ENCODE data around the gene FER.

Gene FER

DNA sequence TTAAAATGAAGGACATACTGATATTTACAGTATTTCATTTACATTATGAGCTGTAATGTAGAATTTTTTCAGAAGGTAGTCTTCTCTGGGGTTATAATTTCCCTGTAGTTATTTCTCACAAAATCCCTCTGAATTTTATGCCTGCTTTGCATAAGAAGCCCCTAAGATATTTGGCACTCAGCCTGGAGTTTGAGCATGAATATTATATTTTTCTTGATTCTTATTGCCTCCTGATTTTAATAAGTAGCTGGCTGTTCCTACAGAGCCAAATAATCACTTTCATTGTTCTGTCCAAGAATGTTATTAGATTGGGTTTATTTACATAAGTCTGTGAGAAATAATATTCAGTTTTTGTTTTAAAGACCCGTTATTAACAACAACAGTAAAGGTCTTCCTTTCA is 195.0 kb downstream of the FER start:
- 89 to 92% methylated on average over 1 of the region's 1 CpG for WGBS, 2 experiments

DNA sequence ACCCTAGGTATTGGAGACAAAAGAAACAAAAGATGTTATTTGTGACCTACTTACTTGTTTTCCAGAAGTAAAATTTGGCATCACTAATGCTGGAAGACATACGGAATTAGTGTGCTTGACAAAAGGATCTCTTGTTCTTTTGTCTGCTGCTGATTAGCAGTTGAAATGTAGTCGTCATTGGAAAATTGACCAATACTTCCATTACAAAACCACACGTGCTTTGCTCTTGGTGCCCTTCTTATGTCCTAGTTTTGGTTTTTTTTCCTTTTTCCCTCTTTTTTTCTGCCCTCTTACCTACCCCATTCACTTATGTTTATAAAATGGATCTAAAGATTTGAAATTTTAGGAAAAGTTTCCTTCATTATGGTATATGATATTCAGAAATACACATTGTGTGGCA is 197.4 kb downstream of the FER start:
- 15 to 42% methylated on average over 3 of the region's 3 CpGs for WGBS, 2 experiments
- Histone ChIP-seq H3K27ac (ENCODE audit: insufficient read depth, low read depth, low read length, poor library complexity, severe bottlenecking) (no peak overlapping the region), H3K9me3 (ENCODE audit: control insufficient read depth, low read length) (no peaks in the 10 kb centered on the region), H3K4me1 (ENCODE audit: control insufficient read depth, insufficient read depth, low read length) (no peaks in the 10 kb centered on the region), H3K36me3 (ENCODE audit: control insufficient read depth, insufficient read depth, low read length) (no peaks in the 10 kb centered on the region), H3K27me3 (ENCODE audit: control insufficient read depth, insufficient read depth, low read length, poor library complexity, severe bottlenecking) (no peaks in the 10 kb centered on the region), H3K4me3 (ENCODE audit: insufficient read depth, low read depth, low read length) (no peak overlapping the region)

More for the DNA sequence above, 195.0 kb downstream of the FER start:
- Histone ChIP-seq H3K4me1 (ENCODE audit: control insufficient read depth, insufficient read depth, low read length) (no peaks in the 10 kb centered on the region), H3K9me3 (ENCODE audit: control insufficient read depth, low read length) (no peaks in the 10 kb centered on the region), H3K27me3 (ENCODE audit: control insufficient read depth, insufficient read depth, low read length, poor library complexity, severe bottlenecking) (no peaks in the 10 kb centered on the region), H3K4me3 (ENCODE audit: insufficient read depth, low read depth, low read length) (no peak overlapping the region), H3K27ac (ENCODE audit: insufficient read depth, low read depth, low read length, poor library complexity, severe bottlenecking) (no peak overlapping the region), H3K36me3 (ENCODE audit: control insufficient read depth, insufficient read depth, low read length) (no peaks in the 10 kb centered on the region)

GRCh38 chr5:108946008-108946407 is 198.3 kb downstream of the FER start:
- WGBS, 2 experiments, result 91 to 100% methylated on average over 1 of the region's 1 CpG
- Histone ChIP-seq H3K27ac (ENCODE audit: insufficient read depth, low read depth, low read length, poor library complexity, severe bottlenecking) (no peak overlapping the region), H3K9me3 (ENCODE audit: control insufficient read depth, low read length) (no peaks in the 10 kb centered on the region), H3K36me3 (ENCODE audit: control insufficient read depth, insufficient read depth, low read length) (no peaks in the 10 kb centered on the region), H3K4me3 (ENCODE audit: insufficient read depth, low read depth, low read length) (no peak overlapping the region), H3K27me3 (ENCODE audit: control insufficient read depth, insufficient read depth, low read length, poor library complexity, severe bottlenecking) (no peaks in the 10 kb centered on the region), H3K4me1 (ENCODE audit: control insufficient read depth, insufficient read depth, low read length) (no peaks in the 10 kb centered on the region)

- Histone ChIP-seq H3K9me3 (ENCODE audit: control insufficient read depth, low read length) (no peaks in the 10 kb centered on the region), H3K36me3 (ENCODE audit: control insufficient read depth, insufficient read depth, low read length) (no peaks in the 10 kb centered on the region), H3K4me3 (ENCODE audit: insufficient read depth, low read depth, low read length) (no peak overlapping the region), H3K4me1 (ENCODE audit: control insufficient read depth, insufficient read depth, low read length) (no peaks in the 10 kb centered on the region), H3K27me3 (ENCODE audit: control insufficient read depth, insufficient read depth, low read length, poor library complexity, severe bottlenecking) (no peaks in the 10 kb centered on the region), H3K27ac (ENCODE audit: insufficient read depth, low read depth, low read length, poor library complexity, severe bottlenecking) (no peak overlapping the region)
- 100% methylated on average over 1 of the region's 1 CpG for WGBS, 2 experiments
These were observed 199.5 kb downstream of the FER start for GRCh38 chr5:108947164-108947563.

GRCh38 chr5:108950276-108950675 is 202.6 kb downstream of the FER start:
- WGBS, 2 experiments, result no CpG with 5 or more reads among the region's 2 CpGs

GRCh38 chr5:108953940-108954339 is 206.2 kb downstream of the FER start:
- Histone ChIP-seq H3K9me3 (ENCODE audit: control insufficient read depth, low read length) (no peaks in the 10 kb centered on the region), H3K27me3 (ENCODE audit: control insufficient read depth, insufficient read depth, low read length, poor library complexity, severe bottlenecking) (no peaks in the 10 kb centered on the region), H3K27ac (ENCODE audit: insufficient read depth, low read depth, low read length, poor library complexity, severe bottlenecking) (no peak overlapping the region), H3K4me1 (ENCODE audit: control insufficient read depth, insufficient read depth, low read length) (no peaks in the 10 kb centered on the region), H3K4me3 (ENCODE audit: insufficient read depth, low read depth, low read length) (no peak overlapping the region), H3K36me3 (ENCODE audit: control insufficient read depth, insufficient read depth, low read length) (no peaks in the 10 kb centered on the region)

More at GRCh38 chr5:108950276-108950675, 202.6 kb downstream of the FER start:
- Histone ChIP-seq H3K4me3 (ENCODE audit: insufficient read depth, low read depth, low read length) (no peak overlapping the region), H3K27me3 (ENCODE audit: control insufficient read depth, insufficient read depth, low read length, poor library complexity, severe bottlenecking) (no peaks in the 10 kb centered on the region), H3K9me3 (ENCODE audit: control insufficient read depth, low read length) (no peaks in the 10 kb centered on the region), H3K4me1 (ENCODE audit: control insufficient read depth, insufficient read depth, low read length) (no peaks in the 10 kb centered on the region), H3K27ac (ENCODE audit: insufficient read depth, low read depth, low read length, poor library complexity, severe bottlenecking) (no peak overlapping the region), H3K36me3 (ENCODE audit: control insufficient read depth, insufficient read depth, low read length) (no peaks in the 10 kb centered on the region)

DNA sequence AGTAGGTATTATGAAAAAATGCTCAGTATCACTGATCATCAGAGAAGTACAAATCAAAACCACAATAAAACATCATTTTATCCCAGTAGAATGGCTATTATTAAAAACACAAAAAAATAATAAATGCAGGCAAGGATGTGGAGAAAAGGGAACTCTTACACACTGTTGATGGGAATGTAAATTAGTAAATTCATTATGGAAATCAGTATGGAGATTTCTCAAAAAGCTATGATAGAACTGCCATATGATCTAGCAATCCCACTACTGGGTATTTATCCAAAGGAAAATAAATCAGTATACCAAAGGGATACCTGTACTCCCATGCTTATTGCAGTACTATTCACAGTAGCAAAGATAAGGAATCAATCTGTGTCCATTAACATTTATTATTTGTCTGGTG is 209.6 kb downstream of the FER start:
- Histone ChIP-seq H3K27ac (ENCODE audit: insufficient read depth, low read depth, low read length, poor library complexity, severe bottlenecking) (no peak overlapping the region), H3K4me3 (ENCODE audit: insufficient read depth, low read depth, low read length) (no peak overlapping the region), H3K4me1 (ENCODE audit: control insufficient read depth, insufficient read depth, low read length) (no peaks in the 10 kb centered on the region)

GRCh38 chr5:108966910-108967309 is 219.2 kb downstream of the FER start:
- WGBS, 2 experiments, result 95% methylated on average over 6 of the region's 6 CpGs

More for the DNA sequence above, 209.6 kb downstream of the FER start:
- no peaks in the 10 kb centered on the region for H3K27me3 ChIP-seq (ENCODE audit: control insufficient read depth, insufficient read depth, low read length, poor library complexity, severe bottlenecking)
- H3K9me3 ChIP-seq (ENCODE audit: control insufficient read depth, low read length), result no peaks in the 10 kb centered on the region
- no peaks in the 10 kb centered on the region for H3K36me3 ChIP-seq (ENCODE audit: control insufficient read depth, insufficient read depth, low read length)

GRCh38 chr5:108974594-108974993 is 226.9 kb downstream of the FER start:
- WGBS, 2 experiments, result 92 to 100% methylated on average over 1 of the region's 1 CpG
- no peaks in the 10 kb centered on the region for H3K9me3 ChIP-seq (ENCODE audit: control insufficient read depth, low read length)
- H3K27ac ChIP-seq (ENCODE audit: insufficient read depth, low read depth, low read length, poor library complexity, severe bottlenecking), result no peak overlapping the region
- H3K36me3 ChIP-seq (ENCODE audit: control insufficient read depth, insufficient read depth, low read length), result no peaks in the 10 kb centered on the region
- no peaks in the 10 kb centered on the region for H3K4me1 ChIP-seq (ENCODE audit: control insufficient read depth, insufficient read depth, low read length)
- no peaks in the 10 kb centered on the region for H3K27me3 ChIP-seq (ENCODE audit: control insufficient read depth, insufficient read depth, low read length, poor library complexity, severe bottlenecking)
- H3K4me3 ChIP-seq (ENCODE audit: insufficient read depth, low read depth, low read length), result no peak overlapping the region

More at GRCh38 chr5:108966910-108967309, 219.2 kb downstream of the FER start:
- Histone ChIP-seq H3K9me3 (ENCODE audit: control insufficient read depth, low read length) (peaks cover 2% of the 10 kb centered on the region), H3K4me3 (ENCODE audit: insufficient read depth, low read depth, low read length) (no peak overlapping the region), H3K27ac (ENCODE audit: insufficient read depth, low read depth, low read length, poor library complexity, severe bottlenecking) (no peak overlapping the region), H3K27me3 (ENCODE audit: control insufficient read depth, insufficient read depth, low read length, poor library complexity, severe bottlenecking) (no peaks in the 10 kb centered on the region), H3K36me3 (ENCODE audit: control insufficient read depth, insufficient read depth, low read length) (no peaks in the 10 kb centered on the region), H3K4me1 (ENCODE audit: control insufficient read depth, insufficient read depth, low read length) (no peaks in the 10 kb centered on the region)

GRCh38 chr5:108975697-108976096 is 228.0 kb downstream of the FER start:
- H3K27ac ChIP-seq (ENCODE audit: insufficient read depth, low read depth, low read length, poor library complexity, severe bottlenecking), result no peak overlapping the region
- no peaks in the 10 kb centered on the region for H3K36me3 ChIP-seq (ENCODE audit: control insufficient read depth, insufficient read depth, low read length)
- H3K9me3 ChIP-seq (ENCODE audit: control insufficient read depth, low read length), result no peaks in the 10 kb centered on the region
- WGBS, 2 experiments, result 93 to 95% methylated on average over 2 of the region's 2 CpGs
- H3K4me1 ChIP-seq (ENCODE audit: control insufficient read depth, insufficient read depth, low read length), result no peaks in the 10 kb centered on the region
- H3K4me3 ChIP-seq (ENCODE audit: insufficient read depth, low read depth, low read length), result no peak overlapping the region
- H3K27me3 ChIP-seq (ENCODE audit: control insufficient read depth, insufficient read depth, low read length, poor library complexity, severe bottlenecking), result no peaks in the 10 kb centered on the region

GRCh38 chr5:108983461-108984092 is 235.9 kb downstream of the FER start:
- no peak overlapping the region for H3K4me3 ChIP-seq (ENCODE audit: insufficient read depth, low read depth, low read length)
- H3K27me3 ChIP-seq (ENCODE audit: control insufficient read depth, insufficient read depth, low read length, poor library complexity, severe bottlenecking), result no peaks in the 10 kb centered on the region
- H3K27ac ChIP-seq (ENCODE audit: insufficient read depth, low read depth, low read length, poor library complexity, severe bottlenecking), result no peak overlapping the region
- H3K36me3 ChIP-seq (ENCODE audit: control insufficient read depth, insufficient read depth, low read length), result no peaks in the 10 kb centered on the region
- no peaks in the 10 kb centered on the region for H3K4me1 ChIP-seq (ENCODE audit: control insufficient read depth, insufficient read depth, low read length)
- H3K9me3 ChIP-seq (ENCODE audit: control insufficient read depth, low read length), result no peaks in the 10 kb centered on the region
- WGBS, 2 experiments, result 92 to 94% methylated on average over 4 of the region's 4 CpGs
